Loucy (cell line): ENCODE results near the gene CDX1.

Source experiments
- H2AFZ ChIP-seq: fragments of 200-600 bp; sonication (generic); 2 replicates; pipeline ENCODE4 v1.6.0; 2016; ENCODE audit warnings: antibody characterized with exemption, mild to moderate bottlenecking, low read length, moderate library complexity
- H3F3A ChIP-seq: fragments of 200-600 bp; 2 replicates; pipeline ENCODE4 v1.6.0; 2016; ENCODE audit warnings: antibody characterized with exemption, low read depth, mild to moderate bottlenecking
- H3K27me3 ChIP-seq: fragments of 200-600 bp; sonication (generic); 2 replicates; pipeline ENCODE4 v1.6.1; 2014; ENCODE audit warnings: low read length, mild to moderate bottlenecking; ENCODE audit not compliant: insufficient read depth, poor library complexity, severe bottlenecking
- H3K36me3 ChIP-seq: fragments of 200-600 bp; sonication (generic); 2 replicates; pipeline ENCODE4 v1.6.1; 2016; ENCODE audit warnings: low read length; ENCODE audit not compliant: insufficient read depth
- H3K4me1 ChIP-seq: fragments of 200-600 bp; sonication (generic); 2 replicates; pipeline ENCODE4 v1.5.1; 2014; ENCODE audit warnings: low read length, mild to moderate bottlenecking; ENCODE audit not compliant: insufficient read depth, poor library complexity, severe bottlenecking
- H3K4me2 ChIP-seq: fragments of 200-600 bp; sonication (generic); 2 replicates; pipeline ENCODE4 v1.6.0; 2014; ENCODE audit warnings: antibody characterized with exemption, low read length, low read depth, mild to moderate bottlenecking; ENCODE audit not compliant: poor library complexity, severe bottlenecking
- H3K4me3 ChIP-seq: fragments of 200-600 bp; sonication (generic); 2 replicates; pipeline ENCODE4 v1.5.1; 2014; ENCODE audit warnings: low read length, mild to moderate bottlenecking, mixed read lengths; ENCODE audit not compliant: poor library complexity, severe bottlenecking
- H3K79me2 ChIP-seq: fragments of 200-600 bp; sonication (generic); 2 replicates; pipeline ENCODE4 v1.6.1; 2014; ENCODE audit warnings: low read length; ENCODE audit not compliant: insufficient read depth
- H3K9ac ChIP-seq: fragments of 200-600 bp; sonication (generic); 2 replicates; pipeline ENCODE4 v1.6.0; 2014; ENCODE audit warnings: mild to moderate bottlenecking, low read depth, low read length, moderate library complexity; ENCODE audit not compliant: poor library complexity, severe bottlenecking
- H3K9me2 ChIP-seq: fragments of 200-600 bp; sonication (generic); replicated peaks from 2 replicates; pipeline ENCODE4 v1.6.1; 2016; ENCODE audit warnings: low read depth, low read length, mixed read lengths
- H3K9me3 ChIP-seq: fragments of 200-600 bp; sonication (generic); 2 replicates; pipeline ENCODE4 v1.6.1; 2014; ENCODE audit warnings: mild to moderate bottlenecking, antibody characterized with exemption, low read length, low read depth; ENCODE audit not compliant: insufficient read depth
- H4K20me1 ChIP-seq: fragments of 200-600 bp; sonication (generic); 2 replicates; pipeline ENCODE4 v1.6.0; 2014; ENCODE audit warnings: antibody characterized with exemption, low read length, mild to moderate bottlenecking; ENCODE audit not compliant: insufficient read depth, poor library complexity, severe bottlenecking
- EZH2phosphoT487 ChIP-seq: fragments of 200-600 bp; IDR thresholded peaks from 2 replicates; pipeline ENCODE4 v1.6.1; 2018; ENCODE audit warnings: antibody characterized with exemption, mild to moderate bottlenecking, moderate library complexity, borderline replicate concordance
- TF ChIP-seq, protein P1 (sequence below): fragments of 200-600 bp; sonication (generic); conservative IDR thresholded peaks from 2 replicates; pipeline ENCODE4 v1.5.1; 2014; ENCODE audit warnings: mild to moderate bottlenecking, antibody characterized with exemption, low read length

Gene CDX1

DNA sequence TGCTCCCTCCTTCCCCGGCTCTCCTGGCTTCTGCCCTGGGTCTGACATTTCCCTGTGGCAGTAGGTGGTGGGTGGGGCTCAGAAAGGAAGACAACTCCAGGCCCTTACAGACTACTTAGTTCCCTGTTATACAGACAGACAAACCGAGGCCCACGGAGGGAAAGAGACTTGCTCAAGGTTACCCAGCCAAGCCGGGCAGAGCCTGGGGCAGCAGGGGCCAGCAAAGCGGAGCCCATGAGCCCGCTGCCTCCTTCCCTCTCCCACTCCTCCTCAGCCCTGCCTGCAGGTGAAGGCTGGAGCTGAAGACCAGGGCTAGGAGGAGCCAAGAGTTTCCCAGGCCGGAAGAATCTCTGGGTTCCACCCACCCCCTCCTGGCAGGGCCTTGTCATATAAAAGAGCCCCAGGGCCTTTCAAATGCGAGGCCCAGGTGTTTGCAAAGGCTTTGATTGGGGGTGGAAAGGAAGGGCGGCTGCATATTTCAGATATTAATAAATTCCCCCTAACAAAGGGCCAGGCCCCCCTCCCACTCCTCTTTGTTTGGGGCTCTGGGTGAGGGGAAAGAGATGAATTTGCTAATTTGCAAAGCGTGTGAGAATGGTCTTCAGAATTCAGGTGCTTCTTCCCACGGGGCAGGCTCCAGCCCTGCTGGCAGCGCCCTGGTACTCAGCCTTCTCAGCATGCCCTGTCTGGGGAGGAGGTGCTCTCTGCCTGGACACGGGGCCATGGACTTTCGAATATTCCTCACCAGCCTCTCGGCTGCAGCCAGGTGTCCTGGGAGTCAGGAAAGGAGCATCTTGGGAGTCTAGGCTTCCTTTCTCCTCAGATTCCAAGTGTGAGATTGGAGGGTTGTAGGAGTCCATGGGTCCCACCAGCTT, 44.8 kb downstream of the CDX1 start:
- Histone ChIP-seq H4K20me1 (no peaks in the 10 kb centered on the region), H3K27me3 (no peaks in the 10 kb centered on the region), H3K79me2 (no peaks in the 10 kb centered on the region), H3K36me3 (no peaks in the 10 kb centered on the region), H3K9me2 (no peaks in the 10 kb centered on the region), H3K4me1 (peaks cover 20% of the 10 kb centered on the region), H2AFZ (no peak overlapping the region), H3K4me2 (no peak overlapping the region), H3F3A (no peaks in the 10 kb centered on the region), H3K9me3 (no peaks in the 10 kb centered on the region), H3K9ac (no peak overlapping the region), H3K4me3 (no peak overlapping the region)
- TF ChIP-seq EZH2phosphoT487 = no peak
- TF ChIP-seq, protein P1, sequence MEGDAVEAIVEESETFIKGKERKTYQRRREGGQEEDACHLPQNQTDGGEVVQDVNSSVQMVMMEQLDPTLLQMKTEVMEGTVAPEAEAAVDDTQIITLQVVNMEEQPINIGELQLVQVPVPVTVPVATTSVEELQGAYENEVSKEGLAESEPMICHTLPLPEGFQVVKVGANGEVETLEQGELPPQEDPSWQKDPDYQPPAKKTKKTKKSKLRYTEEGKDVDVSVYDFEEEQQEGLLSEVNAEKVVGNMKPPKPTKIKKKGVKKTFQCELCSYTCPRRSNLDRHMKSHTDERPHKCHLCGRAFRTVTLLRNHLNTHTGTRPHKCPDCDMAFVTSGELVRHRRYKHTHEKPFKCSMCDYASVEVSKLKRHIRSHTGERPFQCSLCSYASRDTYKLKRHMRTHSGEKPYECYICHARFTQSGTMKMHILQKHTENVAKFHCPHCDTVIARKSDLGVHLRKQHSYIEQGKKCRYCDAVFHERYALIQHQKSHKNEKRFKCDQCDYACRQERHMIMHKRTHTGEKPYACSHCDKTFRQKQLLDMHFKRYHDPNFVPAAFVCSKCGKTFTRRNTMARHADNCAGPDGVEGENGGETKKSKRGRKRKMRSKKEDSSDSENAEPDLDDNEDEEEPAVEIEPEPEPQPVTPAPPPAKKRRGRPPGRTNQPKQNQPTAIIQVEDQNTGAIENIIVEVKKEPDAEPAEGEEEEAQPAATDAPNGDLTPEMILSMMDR = no peak

DNA sequence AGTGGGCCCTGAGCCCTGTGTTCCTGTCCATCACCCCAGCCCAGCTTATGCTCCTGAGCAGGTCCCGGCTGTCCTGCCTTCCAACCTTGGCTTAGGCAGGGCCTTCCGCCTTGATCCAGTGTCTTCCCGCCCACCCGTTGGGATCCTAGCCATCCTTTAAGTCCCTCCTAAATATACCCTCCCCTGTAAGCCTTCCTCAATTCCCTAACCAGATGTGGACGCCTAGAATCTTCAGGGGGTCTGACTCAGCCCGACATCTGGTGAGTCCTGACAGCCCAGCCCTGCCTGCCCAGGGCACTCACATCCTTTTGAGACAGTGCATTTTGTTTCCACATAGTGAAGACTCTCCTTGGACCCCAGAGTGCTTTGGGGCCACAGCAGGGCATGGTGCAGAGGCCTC, 47.0 kb downstream of the CDX1 start:
- Histone ChIP-seq H3K4me2 (no peak overlapping the region), H2AFZ (no peak overlapping the region), H3K27me3 (no peaks in the 10 kb centered on the region), H3K9ac (no peak overlapping the region), H3K79me2 (no peaks in the 10 kb centered on the region), H3K9me2 (no peaks in the 10 kb centered on the region), H4K20me1 (no peaks in the 10 kb centered on the region), H3K4me1 (peaks cover 14% of the 10 kb centered on the region), H3K4me3 (no peak overlapping the region), H3K9me3 (no peaks in the 10 kb centered on the region), H3K36me3 (no peaks in the 10 kb centered on the region), H3F3A (no peaks in the 10 kb centered on the region)
- no peak for TF ChIP-seq EZH2phosphoT487
- TF ChIP-seq, protein P1 = no peak

- Histone ChIP-seq H3K9me2 (no peaks in the 10 kb centered on the region), H3K4me2 (no peak overlapping the region), H3K4me3 (no peak overlapping the region), H3K27me3 (no peaks in the 10 kb centered on the region), H3K4me1 (peaks cover 7% of the 10 kb centered on the region), H3K9me3 (no peaks in the 10 kb centered on the region), H4K20me1 (no peaks in the 10 kb centered on the region), H3K79me2 (no peaks in the 10 kb centered on the region), H3K9ac (no peak overlapping the region), H3F3A (no peaks in the 10 kb centered on the region), H2AFZ (no peak overlapping the region), H3K36me3 (no peaks in the 10 kb centered on the region)
- no peak for TF ChIP-seq EZH2phosphoT487
These were observed 47.7 kb downstream of the CDX1 start for GRCh38 chr5:150214289-150214688.
